ENCODE data around the gene GTPBP1. TPM values are rescaled to one million over a fixed set of nuclear protein-coding genes. Genes with fewer than 3 reads are reported as not detected.

The GTPBP1 gene
- polyA plus RNA-seq, 1 experiment: 29.3 TPM

GRCh38 chr22:38716826-38717225 is 11.1 kb downstream of the GTPBP1 start:
- CTCF ChIA-PET: interaction anchor here (1.8 kb wide), 1 partner anchor 10 kb away, joined by 6 read pairs; no protein-coding TSS in a partner anchor

GRCh38 chr22:38717244-38717643 is 11.5 kb downstream of the GTPBP1 start:
- Histone ChIP-seq H3K9me3 (ENCODE audit: control insufficient read depth, insufficient read depth, low read length) (no peaks in the 10 kb centered on the region), H3K27me3 (ENCODE audit: control insufficient read depth, insufficient read depth, low read length) (no peaks in the 10 kb centered on the region), H3K27ac (ENCODE audit: low read depth, low read length) (peak overlapping the region; percentile 31), H3K4me3 (ENCODE audit: low read depth, low read length) (no peak overlapping the region)
- TF ChIP-seq CTCF (IDR thresholded peaks at IDR 0.05; ENCODE audit: low read depth, low read length): no peak
- ChIA-PET POLR2A (interaction anchor here (1.2 kb wide), 1 partner anchor 12 kb away, joined by 3 read pairs; the partner anchor contains the start of gene GTPBP1), CTCF (interaction anchor here (1.3 to 1.8 kb wide), 2 partner anchors 10 to 29 kb away, joined by 3 to 6 read pairs; no protein-coding TSS in a partner anchor)
- DNase-seq (ENCODE audit: low read depth, low spot score): no peak

More at GRCh38 chr22:38716826-38717225, 11.1 kb downstream of the GTPBP1 start:
- TF ChIP-seq CTCF (IDR thresholded peaks at IDR 0.05; ENCODE audit: low read depth, low read length): no peak
- Histone ChIP-seq H3K4me3 (ENCODE audit: low read depth, low read length) (no peak overlapping the region), H3K27ac (ENCODE audit: low read depth, low read length) (no peak overlapping the region), H3K9me3 (ENCODE audit: control insufficient read depth, insufficient read depth, low read length) (no peaks in the 10 kb centered on the region), H3K27me3 (ENCODE audit: control insufficient read depth, insufficient read depth, low read length) (no peaks in the 10 kb centered on the region)
- no peak for DNase-seq (ENCODE audit: low read depth, low spot score)
- POLR2A ChIA-PET: no interaction called here

- peak; percentile 64 for TF ChIP-seq CTCF (IDR thresholded peaks at IDR 0.05; ENCODE audit: low read depth, low read length)
- DNase-seq (ENCODE audit: low read depth, low spot score): no peak
- Histone ChIP-seq H3K9me3 (ENCODE audit: control insufficient read depth, insufficient read depth, low read length) (no peaks in the 10 kb centered on the region), H3K27me3 (ENCODE audit: control insufficient read depth, insufficient read depth, low read length) (no peaks in the 10 kb centered on the region), H3K27ac (ENCODE audit: low read depth, low read length) (no peak overlapping the region), H3K4me3 (ENCODE audit: low read depth, low read length) (no peak overlapping the region)
- CTCF ChIA-PET: interaction anchor here (1.3 to 1.8 kb wide), 3 partner anchors 11 to 28 kb away, joined by 3 to 6 read pairs (median 3); no protein-coding TSS in a partner anchor
- POLR2A ChIA-PET: interaction anchor here (0.9 to 1.4 kb wide), 3 partner anchors 13 to 37 kb away, joined by 3 to 4 read pairs (median 3); partner anchors contain the start of genes GTPBP1 and TOMM22
Measured at GRCh38 chr22:38718414-38718813, 12.7 kb downstream of the GTPBP1 start.

GRCh38 chr22:38719196-38719595 is 13.5 kb downstream of the GTPBP1 start:
- ChIA-PET POLR2A (interaction anchor here (0.6 to 1.4 kb wide), 5 partner anchors 15 to 223 kb away, joined by 3 to 5 read pairs (median 4); partner anchors contain the start of gene TOMM22), CTCF (interaction anchor here (0.5 to 1.3 kb wide), 4 partner anchors 14 to 222 kb away, joined by 3 to 8 read pairs (median 4); no protein-coding TSS in a partner anchor)
- Histone ChIP-seq H3K27ac (ENCODE audit: low read depth, low read length) (no peak overlapping the region), H3K27me3 (ENCODE audit: control insufficient read depth, insufficient read depth, low read length) (no peaks in the 10 kb centered on the region), H3K9me3 (ENCODE audit: control insufficient read depth, insufficient read depth, low read length) (no peaks in the 10 kb centered on the region), H3K4me3 (ENCODE audit: low read depth, low read length) (no peak overlapping the region)
- no peak for TF ChIP-seq CTCF (IDR thresholded peaks at IDR 0.05; ENCODE audit: low read depth, low read length)
- DNase-seq (ENCODE audit: low read depth, low spot score): no peak

- CTCF ChIA-PET: interaction anchor here (0.7 to 1.3 kb wide), 2 partner anchors 39 to 49 kb away, joined by 3 to 4 read pairs; no protein-coding TSS in a partner anchor
Measured at GRCh38 chr22:38720350-38720749, 14.6 kb downstream of the GTPBP1 start.

More at GRCh38 chr22:38720350-38720749, 14.6 kb downstream of the GTPBP1 start:
- no peaks in the 10 kb centered on the region for H3K27me3 ChIP-seq (ENCODE audit: control insufficient read depth, insufficient read depth, low read length)
- H3K9me3 ChIP-seq (ENCODE audit: control insufficient read depth, insufficient read depth, low read length): no peaks in the 10 kb centered on the region
- POLR2A ChIA-PET: no interaction called here
- no peak for DNase-seq (ENCODE audit: low read depth, low spot score)
- H3K4me3 ChIP-seq (ENCODE audit: low read depth, low read length): no peak overlapping the region
- TF ChIP-seq CTCF (IDR thresholded peaks at IDR 0.05; ENCODE audit: low read depth, low read length): no peak
- no peak overlapping the region for H3K27ac ChIP-seq (ENCODE audit: low read depth, low read length)

Data from AG04450 (cell line).